Heart left ventricle (tissue), 13 donors: ENCODE measurements around the gene FSD1.
A peak's percentile ranks its signal among the peaks of the same experiment; 100 is the strongest.

Experiments used
- POLR2A ChIP-seq, 2 donors: fragments of 450-650 bp; IDR thresholded peaks; one replicate each; pipeline ENCODE4 v1.6.1; 2017; ENCODE audit warnings: antibody characterized with exemption in 2 of 2, mild to moderate bottlenecking in 2 of 2, moderate library complexity in 2 of 2
- TF ChIP-seq, protein P1 (sequence below), 12 donors: fragments of 200-600 bp; sonication (generic) in 4 of 12; IDR thresholded peaks; one replicate each; pipeline versions ENCODE4 v1.5.0 to v1.8.0; 2018 to 2022; ENCODE audit warnings: antibody characterized with exemption in 12 of 12, mild to moderate bottlenecking in 5 of 12
- donor health status: ischemic (EF 13 %, LVEDD 7.1; RV severe dilation, severe dysfunction).
- donor health status: DM: no; HTN: yes; CAD: no.
- donor health status: DM: no; HTN: no; CAD: no.
- donor health status: ischemic (EF 25% LVEDD 6.9; RV normal size, moderate dysfunction).
- donor health status: ischemic (EF 25% LVEDD 5.7; RV mildly dilated, moderate dysfunction).
- donor health status: ischemic (EF 35%, LVEDD 5.7; RV mildly dilated, moderate dysfunction).
- donor health status: nonischemic (EF 11% LVEDD 7.7; RV severe dilation, severe dysfunction).
- donor health status: DM: yes; HTN: yes; CAD: no.
- donor health status: PGD.
- donor health status: ischemic (EF 29% LVEDD 5.4; RV normal size, mild dysfunction).
- donor health status: nonischemic (EF 23%, LVEDD 6.1; RV moderate dilation, normal function).

GRCh38 chr19:4328243-4328990 lies 24.0 kb downstream of the FSD1 start:
- TF ChIP-seq, protein P1, sequence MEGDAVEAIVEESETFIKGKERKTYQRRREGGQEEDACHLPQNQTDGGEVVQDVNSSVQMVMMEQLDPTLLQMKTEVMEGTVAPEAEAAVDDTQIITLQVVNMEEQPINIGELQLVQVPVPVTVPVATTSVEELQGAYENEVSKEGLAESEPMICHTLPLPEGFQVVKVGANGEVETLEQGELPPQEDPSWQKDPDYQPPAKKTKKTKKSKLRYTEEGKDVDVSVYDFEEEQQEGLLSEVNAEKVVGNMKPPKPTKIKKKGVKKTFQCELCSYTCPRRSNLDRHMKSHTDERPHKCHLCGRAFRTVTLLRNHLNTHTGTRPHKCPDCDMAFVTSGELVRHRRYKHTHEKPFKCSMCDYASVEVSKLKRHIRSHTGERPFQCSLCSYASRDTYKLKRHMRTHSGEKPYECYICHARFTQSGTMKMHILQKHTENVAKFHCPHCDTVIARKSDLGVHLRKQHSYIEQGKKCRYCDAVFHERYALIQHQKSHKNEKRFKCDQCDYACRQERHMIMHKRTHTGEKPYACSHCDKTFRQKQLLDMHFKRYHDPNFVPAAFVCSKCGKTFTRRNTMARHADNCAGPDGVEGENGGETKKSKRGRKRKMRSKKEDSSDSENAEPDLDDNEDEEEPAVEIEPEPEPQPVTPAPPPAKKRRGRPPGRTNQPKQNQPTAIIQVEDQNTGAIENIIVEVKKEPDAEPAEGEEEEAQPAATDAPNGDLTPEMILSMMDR (IDR thresholded peaks at IDR 0.05) = no peak
- TF ChIP-seq POLR2A (IDR thresholded peaks at IDR 0.05) = peak in 1 of 2 donors; percentile 36
